Adrenal gland (tissue), 12 donors: ENCODE data around the gene INPP1. TPM values are rescaled to one million over a fixed set of nuclear protein-coding genes. Genes with fewer than 3 reads are reported as not detected.

Source experiments
- DNase-seq, 7 donors: peaks; one replicate each; pipeline ENCODE4 v3.0.0-alpha.2; 2019 to 2020
- H3K27ac ChIP-seq, 5 donors: fragments of 200-600 bp; sonication (generic) in 4 of 5; 1 replicate in 3 of 5; 2 replicates in 2 of 5; pipeline versions ENCODE4 v1.5.1 to v1.8.0; 2016 to 2020; ENCODE audit warnings: mild to moderate bottlenecking in 1 of 5
- H3K27me3 ChIP-seq: fragments of 200-600 bp; 2 replicates; pipeline ENCODE4 v1.8.0; 2021
- H3K36me3 ChIP-seq, 2 donors: fragments of 200-600 bp; replicated peaks in 1 of 2; 1 replicate in 1 of 2; 2 replicates in 1 of 2; pipeline versions ENCODE4 v1.5.1 to v1.8.0; 2018 to 2022
- H3K4me1 ChIP-seq, 2 donors: fragments of 200-600 bp; replicated peaks in 1 of 2; 1 replicate in 1 of 2; 2 replicates in 1 of 2; pipeline versions ENCODE4 v1.5.1 to v1.8.0; 2018 to 2021
- H3K4me3 ChIP-seq, 4 donors: fragments of 200-600 bp; sonication (generic) in 3 of 4; one replicate each; pipeline ENCODE4 v1.5.1; 2016 to 2018
- H3K9me3 ChIP-seq, 3 donors: fragments of 200-600 bp; sonication (generic) in 1 of 3; replicated peaks in 1 of 3; 1 replicate in 2 of 3; 2 replicates in 1 of 3; pipeline versions ENCODE4 v1.5.1 to v1.8.0; 2016 to 2021
- CTCF ChIP-seq, 6 experiments: fragments of 450-650 bp in 4 of 6; fragments of 200-600 bp in 2 of 6; sonication (generic) in 1 of 6; IDR thresholded peaks; 1 replicate in 5 of 6; 2 replicates in 1 of 6; pipeline versions ENCODE4 v1.5.1 to v1.8.0; 2016 to 2021; ENCODE audit warnings: antibody characterized with exemption in 6 of 6, mild to moderate bottlenecking in 2 of 6, moderate library complexity in 1 of 6
- POLR2A ChIP-seq, 2 donors: fragments of 450-650 bp; IDR thresholded peaks; one replicate each; pipeline ENCODE4 v1.6.1; 2017; ENCODE audit warnings: antibody characterized with exemption in 2 of 2, mild to moderate bottlenecking in 2 of 2, moderate library complexity in 1 of 2
- WGBS, 4 donors: extraction: QIAGEN DNeasy Blood & Tissue Kit in 2 of 4; methylation state at CpG; one replicate each; pipeline versions ENCODE4 v1.1.5 to v1.1.7; 2013 to 2017; 5-methylcytosine and 5-hydroxymethylcytosine counted together
- intact Hi-C, 2 donors: fragments of 100-400 bp; cut with DNase I; formaldehyde crosslinking; loops; one replicate each; pipeline versions ENCODE4 v1.14.1 to v1.15.0; 2022 to 2023
- polyA plus RNA-seq, 3 donors: library from polyadenylated mRNA; stranded (reverse); fragments of 200-250 nt in 2 of 3; fragments of 350-450 nt in 1 of 3; fragmentation: Illumina TruSeq in 1 of 3; extraction: RNeasy Lipid Tissue Mini Kit (QIAGEN cat#74804) in 1 of 3; gene quantifications; one replicate each; pipeline ENCODE4 v1.2.3, GENCODE V29; 2013 to 2014
- total RNA-seq, 9 donors: library from RNA; depleted of rRNA in 4 of 9; stranded (reverse); fragments of >200 nt in 4 of 9; fragments of 120-200 nt in 1 of 9; fragmentation: NEBNext Ultra II Directional in 1 of 9; extraction: Animal tissue kit (Norgen Biotek cat#: 25700) in 1 of 9; gene quantifications; one replicate each; pipeline versions ENCODE4 v1.1.0 to v1.2.4, GENCODE V29; 2013 to 2023
- donor health status: healthy with polysubstance abuse.
- donor health status: Bipolar disorder and iron deficiency.
- donor health status: DM: yes; HTN: yes; CAD: no.
- donor health status: DM: no; HTN: no; CAD: no.
- donor health status: DM: no; HTN: no; CAD: no.
- donor health status: DM: yes; HTN: yes; CAD: no.

The INPP1 gene
- total and polyA plus RNA-seq, 12 donors = 18.8 to 74.1 (median 44.4) TPM

- no peaks in the 10 kb centered on the region for H3K27me3 ChIP-seq
- peak within 1 kb of the TSS; percentile 23 to 98 (median 86) for H3K27ac ChIP-seq
- TF ChIP-seq POLR2A (IDR thresholded peaks at IDR 0.05) (peak; percentile 43 to 92), CTCF (IDR thresholded peaks at IDR 0.05) (peak; percentile 62 to 79 (median 70))
- peak; percentile 98 to 99 (median 98) for DNase-seq
- H3K9me3 ChIP-seq = no peaks in the 10 kb centered on the region
- peaks cover 17 to 27% of the 10 kb centered on the region in 2 donors for H3K4me1 ChIP-seq
- no peaks in the 10 kb centered on the region for H3K36me3 ChIP-seq
- 1% methylated on average over 33 to 50 of the region's 50 CpGs for WGBS, 4 donors
- peak within 1 kb of the TSS in 2 of 4 donors; percentile 77 to 85 for H3K4me3 ChIP-seq
- intact Hi-C loops = loop anchor here in 1 of 2 donors (10.0 kb wide), 1 partner anchor 55 kb away; no protein-coding TSS in a partner anchor
Observed at GRCh38 chr2:190319555-190320498, 23.6 kb upstream of the INPP1 start, which contains the start of gene HIBCH. Gene HIBCH (minus strand): TSS chr2:190319826. CDS start chr2:190319750, 76 bp downstream.

- DNase-seq = no peak
- Histone ChIP-seq H3K4me1 (peaks cover 17 to 27% of the 10 kb centered on the region in 2 donors), H3K4me3 (no peak overlapping the region), H3K36me3 (no peaks in the 10 kb centered on the region), H3K27me3 (no peaks in the 10 kb centered on the region), H3K27ac (peak overlapping the region in 2 of 5 donors; percentile 92 to 98), H3K9me3 (no peaks in the 10 kb centered on the region)
- intact Hi-C loops = loop anchor here in 1 of 2 donors (10.0 kb wide), 1 partner anchor 54 kb away; no protein-coding TSS in a partner anchor
- WGBS, 4 donors = 76 to 83% (median 81%) methylated on average over 4 of the region's 4 CpGs
- no peak for TF ChIP-seq POLR2A (IDR thresholded peaks at IDR 0.05)
- TF ChIP-seq CTCF (IDR thresholded peaks at IDR 0.05) = no peak
Observed at GRCh38 chr2:190320696-190321095, 22.7 kb upstream of the INPP1 start.

GRCh38 chr2:190323406-190323805, 20.0 kb upstream of the INPP1 start:
- Histone ChIP-seq H3K27ac (no peak overlapping the region), H3K36me3 (no peaks in the 10 kb centered on the region), H3K27me3 (no peaks in the 10 kb centered on the region), H3K4me1 (peaks cover 12 to 13% of the 10 kb centered on the region in 2 donors), H3K4me3 (no peak overlapping the region), H3K9me3 (no peaks in the 10 kb centered on the region)
- no peak for DNase-seq
- TF ChIP-seq CTCF (IDR thresholded peaks at IDR 0.05) (no peak), POLR2A (IDR thresholded peaks at IDR 0.05) (no peak)
- intact Hi-C loops = loop anchor here in 1 of 2 donors (10.0 kb wide), 1 partner anchor 51 kb away; no protein-coding TSS in a partner anchor

GRCh38 chr2:190325588-190325987, 17.8 kb upstream of the INPP1 start:
- H3K27ac ChIP-seq = no peak overlapping the region
- intact Hi-C loops = loop anchor here in 1 of 2 donors (10.0 kb wide), 1 partner anchor 49 kb away; no protein-coding TSS in a partner anchor
- peaks cover 0 to 1% of the 10 kb centered on the region in 2 donors for H3K4me1 ChIP-seq
- no peaks in the 10 kb centered on the region for H3K27me3 ChIP-seq
- DNase-seq = no peak
- H3K9me3 ChIP-seq = no peaks in the 10 kb centered on the region
- H3K4me3 ChIP-seq = no peak overlapping the region
- TF ChIP-seq CTCF (IDR thresholded peaks at IDR 0.05) (no peak), POLR2A (IDR thresholded peaks at IDR 0.05) (no peak)
- no peaks in the 10 kb centered on the region for H3K36me3 ChIP-seq
- WGBS, 4 donors = 51 to 71% (median 59%) methylated on average over 2 of the region's 2 CpGs
